Cardiac muscle cell (in vitro differentiated cells and primary cell): ENCODE results near the gene HCRTR1. TPM values are rescaled to one million over a fixed set of nuclear protein-coding genes. Genes with fewer than 3 reads are reported as not detected.

Experiments used
- DNase-seq, 2 donors: peaks; one replicate each; pipeline versions ENCODE4 v3.0.0 to v3.0.0-alpha.2; 2010 to 2017; ENCODE audit warnings: low read depth in 1 of 2, low spot score in 1 of 2
- H3K27ac ChIP-seq: fragments of 200-600 bp; sonication (generic); 2 replicates; pipeline ENCODE4 v1.5.1; 2016
- H3K27me3 ChIP-seq: fragments of 200-600 bp; sonication (generic); 2 replicates; pipeline ENCODE4 v1.6.0; 2016; ENCODE audit warnings: control low read depth
- H3K36me3 ChIP-seq: fragments of 200-600 bp; sonication (generic); 2 replicates; pipeline ENCODE4 v1.5.1; 2016; ENCODE audit warnings: control low read depth
- H3K4me1 ChIP-seq: fragments of 200-600 bp; sonication (generic); 2 replicates; pipeline ENCODE4 v1.8.1; 2017; ENCODE audit warnings: low read depth, mild to moderate bottlenecking, mixed run types
- H3K4me3 ChIP-seq: fragments of 200-600 bp; sonication (generic); 2 replicates; pipeline ENCODE4 v1.5.1; 2016; ENCODE audit warnings: mild to moderate bottlenecking
- H3K9me3 ChIP-seq: fragments of 200-600 bp; sonication (generic); 2 replicates; pipeline ENCODE4 v1.5.1; 2017; ENCODE audit warnings: low read depth, mild to moderate bottlenecking, control low read depth
- polyA plus RNA-seq: library from polyadenylated mRNA; unstranded; fragments of >200 nt; fragmentation: Nextera tagmentation; extraction: Ambion mirVana; gene quantifications from 2 replicates; pipeline ENCODE4 v1.2.1, GENCODE V29; 2016
- total RNA-seq: library from RNA; depleted of rRNA; stranded (reverse); fragments of >200 nt; gene quantifications from 2 replicates; pipeline ENCODE4 v1.2.3, GENCODE V29; 2016
- TF ChIP-seq, protein P1 (sequence below): IDR thresholded peaks from 2 replicates; pipeline ENCODE4 v1.5.1; 2012; ENCODE audit warnings: low read depth, mild to moderate bottlenecking, low read length

HCRTR1 gene
- total and polyA plus RNA-seq, 2 experiments from 2014 or later, result not detected

DNA sequence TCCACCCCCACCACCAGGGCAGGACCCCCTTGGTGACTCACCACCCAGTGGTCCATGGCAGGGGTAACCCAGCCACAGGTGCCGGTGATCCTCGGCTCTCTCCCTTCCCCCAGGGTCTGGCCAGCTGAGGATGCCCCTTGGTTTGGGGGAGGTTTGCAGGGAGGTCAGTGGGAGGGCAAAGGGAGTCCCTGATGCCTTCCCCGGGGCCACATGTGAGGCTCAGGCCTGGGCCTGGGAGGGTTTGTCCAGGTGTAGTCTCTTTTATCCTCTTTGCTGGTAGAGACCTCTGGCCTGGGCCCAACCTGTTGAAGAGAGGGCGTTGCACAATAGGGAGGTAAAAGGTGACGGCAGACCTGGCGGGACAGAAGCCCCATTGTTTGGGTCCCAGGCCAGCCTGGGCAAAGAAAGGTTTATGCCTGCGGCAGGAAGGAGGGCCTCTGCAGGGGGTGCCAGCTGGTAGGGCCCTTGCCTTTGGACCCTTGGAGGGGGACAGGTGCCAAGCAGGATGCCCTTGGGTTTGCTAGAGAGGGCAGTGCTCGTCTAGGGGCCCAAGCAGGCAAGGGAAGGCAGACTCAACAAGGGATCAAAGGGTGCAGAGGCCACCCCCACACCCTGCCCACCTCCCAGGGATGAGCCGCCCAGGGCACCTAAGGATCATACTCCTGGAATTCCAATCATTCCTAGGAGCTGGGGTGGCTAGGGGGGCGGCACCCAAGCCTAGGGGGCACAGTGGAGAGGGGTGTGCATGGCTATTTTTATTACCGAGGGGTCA, 41.9 kb upstream of the HCRTR1 start:
- no peak for DNase-seq
- Histone ChIP-seq H3K9me3 (no peaks in the 10 kb centered on the region), H3K4me1 (peaks cover 21% of the 10 kb centered on the region), H3K27me3 (no peaks in the 10 kb centered on the region), H3K4me3 (no peak overlapping the region), H3K27ac (no peak overlapping the region), H3K36me3 (no peaks in the 10 kb centered on the region)
- TF ChIP-seq, protein P1, sequence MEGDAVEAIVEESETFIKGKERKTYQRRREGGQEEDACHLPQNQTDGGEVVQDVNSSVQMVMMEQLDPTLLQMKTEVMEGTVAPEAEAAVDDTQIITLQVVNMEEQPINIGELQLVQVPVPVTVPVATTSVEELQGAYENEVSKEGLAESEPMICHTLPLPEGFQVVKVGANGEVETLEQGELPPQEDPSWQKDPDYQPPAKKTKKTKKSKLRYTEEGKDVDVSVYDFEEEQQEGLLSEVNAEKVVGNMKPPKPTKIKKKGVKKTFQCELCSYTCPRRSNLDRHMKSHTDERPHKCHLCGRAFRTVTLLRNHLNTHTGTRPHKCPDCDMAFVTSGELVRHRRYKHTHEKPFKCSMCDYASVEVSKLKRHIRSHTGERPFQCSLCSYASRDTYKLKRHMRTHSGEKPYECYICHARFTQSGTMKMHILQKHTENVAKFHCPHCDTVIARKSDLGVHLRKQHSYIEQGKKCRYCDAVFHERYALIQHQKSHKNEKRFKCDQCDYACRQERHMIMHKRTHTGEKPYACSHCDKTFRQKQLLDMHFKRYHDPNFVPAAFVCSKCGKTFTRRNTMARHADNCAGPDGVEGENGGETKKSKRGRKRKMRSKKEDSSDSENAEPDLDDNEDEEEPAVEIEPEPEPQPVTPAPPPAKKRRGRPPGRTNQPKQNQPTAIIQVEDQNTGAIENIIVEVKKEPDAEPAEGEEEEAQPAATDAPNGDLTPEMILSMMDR, result no peak

- Histone ChIP-seq H3K9me3 (no peaks in the 10 kb centered on the region), H3K27me3 (no peaks in the 10 kb centered on the region), H3K27ac (no peak within 1 kb of the TSS), H3K36me3 (no peaks in the 10 kb centered on the region), H3K4me1 (peaks cover 21% of the 10 kb centered on the region), H3K4me3 (no peak within 1 kb of the TSS)
- peak in 1 of 2 donors; percentile 45 for DNase-seq
- TF ChIP-seq, protein P1, result no peak
Measured at GRCh38 chr1:31576201-31576669, 41.3 kb upstream of the HCRTR1 start, which contains the start of gene TINAGL1. TSS of gene TINAGL1 (plus strand) at chr1:31576515. CDS start at chr1:31577149, 634 bp downstream.

- no peak overlapping the region for H3K4me3 ChIP-seq
- no peaks in the 10 kb centered on the region for H3K36me3 ChIP-seq
Measured at GRCh38 chr1:31576743-31577455, 40.6 kb upstream of the HCRTR1 start.

GRCh38 chr1:31577515-31578192, 39.8 kb upstream of the HCRTR1 start:
- Histone ChIP-seq H3K36me3 (no peaks in the 10 kb centered on the region), H3K27ac (no peak overlapping the region), H3K4me3 (no peak overlapping the region), H3K9me3 (no peaks in the 10 kb centered on the region), H3K27me3 (no peaks in the 10 kb centered on the region), H3K4me1 (peaks cover 23% of the 10 kb centered on the region)
- TF ChIP-seq, protein P1, result no peak
- DNase-seq, result peak in 1 of 2 donors; percentile 67

More at GRCh38 chr1:31576743-31577455, 40.6 kb upstream of the HCRTR1 start:
- Histone ChIP-seq H3K27me3 (no peaks in the 10 kb centered on the region), H3K27ac (no peak overlapping the region), H3K9me3 (no peaks in the 10 kb centered on the region), H3K4me1 (peaks cover 21% of the 10 kb centered on the region)
- no peak for DNase-seq
- TF ChIP-seq, protein P1, result no peak

GRCh38 chr1:31579374-31579773, 38.1 kb upstream of the HCRTR1 start:
- Histone ChIP-seq H3K4me1 (peaks cover 34% of the 10 kb centered on the region), H3K36me3 (no peaks in the 10 kb centered on the region), H3K9me3 (no peaks in the 10 kb centered on the region), H3K27ac (no peak overlapping the region), H3K4me3 (no peak overlapping the region), H3K27me3 (no peaks in the 10 kb centered on the region)
- TF ChIP-seq, protein P1, result no peak
- peak in 1 of 2 donors; percentile 49 for DNase-seq
